Cardiac septum (tissue), 1 donor: Measurements from ENCODE around the gene TDRD12. TPM values are rescaled to one million over a fixed set of nuclear protein-coding genes. Genes with fewer than 3 reads are reported as not detected.
"Not testable (repeated sequence)": the region's sequence is repeated elsewhere in the genome, so short reads cannot be mapped to it uniquely, and the experiment has no call there.

Experiments
- DNase-seq: peaks from one replicate; pipeline ENCODE4 v3.0.0-alpha.2; 2020; ENCODE audit warnings: low spot score
- intact Hi-C: fragments of 100-400 bp; cut with DNase I; formaldehyde crosslinking; loops from one replicate; pipeline ENCODE4 v1.14.0; 2022
- total RNA-seq: library from RNA; stranded (reverse); fragmentation: NEBNext Ultra II Directional; extraction: Animal tissue kit (Norgen Biotek cat#: 25700); gene quantifications from one replicate; pipeline ENCODE4 v1.2.1, GENCODE V29; 2021
- donor health status: DM: no; HTN: no; CAD: no.

The TDRD12 gene
- total RNA-seq, 1 donor from 2014 or later = 0.16 TPM

DNA sequence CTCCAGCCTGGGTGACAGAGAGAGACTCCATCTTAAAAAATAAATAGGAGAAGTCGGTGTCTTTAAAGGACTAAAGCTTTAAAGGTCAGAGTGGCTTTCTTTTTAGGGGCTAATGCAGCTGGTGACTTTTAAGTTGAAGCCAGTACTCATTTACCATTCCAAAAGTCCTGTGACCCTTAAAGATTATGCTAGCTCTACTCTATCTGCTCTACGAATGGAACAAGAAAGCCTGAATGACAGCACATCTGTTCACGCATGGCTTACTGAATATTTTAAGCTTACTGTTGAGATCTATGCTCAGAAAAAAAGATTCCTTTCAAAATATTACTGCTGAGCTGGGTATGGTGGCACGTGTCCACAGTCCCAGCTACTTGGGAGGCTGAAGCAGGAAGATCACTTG, 16.4 kb downstream of the TDRD12 start:
- DNase-seq = no peak
- intact Hi-C loops = no loop called here

- DNase-seq = no peak
- intact Hi-C loops = no loop called here
These were observed 23.5 kb downstream of the TDRD12 start for GRCh38 chr19:32743021-32743420.

- intact Hi-C loops = no loop called here
- DNase-seq = no peak
These were observed 23.9 kb downstream of the TDRD12 start for GRCh38 chr19:32743447-32743846.

DNA sequence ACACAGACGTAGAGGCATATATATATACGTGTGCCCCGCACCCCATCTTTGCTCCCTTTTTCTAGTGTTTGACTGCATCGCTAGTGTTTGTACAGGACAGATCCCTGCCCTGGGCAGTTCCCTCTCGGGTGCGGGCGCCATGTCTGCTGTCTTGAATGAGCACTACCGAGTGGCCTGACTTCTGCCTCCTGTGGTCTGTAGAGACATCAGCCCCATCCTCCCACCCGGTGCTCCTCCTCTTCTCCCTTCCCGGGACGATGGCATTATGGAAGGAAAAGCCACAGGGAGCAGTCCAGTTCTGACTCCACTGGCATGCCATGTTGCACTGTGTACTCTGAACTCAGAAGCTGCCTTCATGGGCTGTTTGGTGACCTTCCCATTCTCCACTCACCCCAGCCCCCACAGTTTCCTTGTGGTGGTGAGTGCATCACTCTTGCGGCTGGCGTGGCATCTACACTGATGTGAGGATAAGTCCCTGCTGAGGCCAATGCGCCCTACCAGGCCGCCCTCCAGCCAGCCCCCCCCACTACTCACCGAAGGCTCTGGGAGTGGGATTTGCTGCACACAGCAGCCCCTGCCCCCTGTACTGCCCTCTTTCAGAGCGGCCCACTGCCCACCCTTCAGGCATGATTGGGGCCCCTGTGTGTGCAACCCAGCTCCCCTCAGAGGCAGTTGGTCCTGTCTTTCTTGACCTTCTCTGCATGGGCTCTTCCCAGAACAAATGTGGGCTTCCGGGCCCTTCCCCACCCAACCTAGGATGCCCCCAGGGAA, 25.2 kb downstream of the TDRD12 start:
- no peak for DNase-seq
- intact Hi-C loops = no loop called here

DNA sequence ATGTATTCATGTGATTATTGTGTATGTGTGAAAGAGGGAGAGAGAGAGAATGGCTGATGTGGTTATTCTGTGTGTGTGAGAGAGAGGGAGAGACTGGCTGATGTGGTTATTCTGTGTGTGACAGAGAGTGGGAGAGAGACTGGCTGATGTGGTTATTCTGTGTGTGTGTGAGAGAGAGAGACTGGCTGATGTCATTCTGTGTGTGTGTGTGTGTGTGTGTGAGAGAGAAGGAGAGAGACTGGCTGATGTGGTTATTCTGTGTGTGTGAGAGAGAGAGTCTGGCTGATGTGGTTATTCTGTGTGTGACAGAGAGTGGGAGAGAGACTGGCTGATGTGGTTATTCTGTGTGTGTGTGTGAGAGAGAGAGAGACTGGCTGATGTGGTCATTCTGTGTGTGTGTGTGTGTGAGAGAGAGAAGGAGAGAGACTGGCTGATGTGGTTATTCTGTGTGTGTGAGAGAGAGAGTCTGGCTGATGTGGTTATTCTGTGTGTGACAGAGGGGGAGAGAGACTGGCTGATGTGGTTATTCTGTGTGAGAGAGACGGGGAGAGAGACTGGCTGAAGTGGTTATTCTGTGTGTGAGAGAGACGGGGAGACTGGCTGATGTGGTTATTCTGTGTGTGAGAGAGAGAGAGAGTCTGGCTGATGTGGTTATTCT, 26.2 kb downstream of the TDRD12 start:
- DNase-seq, intact Hi-C loops: not testable (repeated sequence)

DNA sequence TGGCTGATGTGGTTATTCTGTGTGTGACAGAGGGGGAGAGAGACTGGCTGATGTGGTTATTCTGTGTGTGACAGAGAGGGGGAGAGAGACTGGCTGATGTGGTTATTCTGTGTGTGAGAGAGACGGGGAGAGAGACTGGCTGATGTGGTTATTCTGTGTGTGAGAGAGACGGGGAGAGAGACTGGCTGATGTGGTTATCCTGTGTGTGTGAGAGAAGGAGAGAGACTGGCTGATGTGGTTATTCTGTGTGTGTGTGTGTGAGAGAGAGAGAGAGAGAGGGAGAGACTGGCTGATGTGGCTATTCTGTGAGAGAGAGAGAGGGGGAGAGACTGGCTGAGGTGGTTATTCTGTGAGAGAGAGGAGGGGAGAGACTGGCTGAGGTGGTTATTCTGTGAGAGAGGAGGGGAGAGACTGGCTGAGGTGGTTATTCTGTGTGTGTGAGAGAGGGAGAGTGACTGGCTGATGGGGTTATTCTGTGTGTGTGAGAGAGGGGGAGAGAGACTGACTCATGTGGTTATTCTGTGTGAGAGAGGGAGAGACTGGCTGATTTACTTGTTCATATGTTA, 27.1 kb downstream of the TDRD12 start:
- intact Hi-C loops, DNase-seq: not testable (repeated sequence)

DNA sequence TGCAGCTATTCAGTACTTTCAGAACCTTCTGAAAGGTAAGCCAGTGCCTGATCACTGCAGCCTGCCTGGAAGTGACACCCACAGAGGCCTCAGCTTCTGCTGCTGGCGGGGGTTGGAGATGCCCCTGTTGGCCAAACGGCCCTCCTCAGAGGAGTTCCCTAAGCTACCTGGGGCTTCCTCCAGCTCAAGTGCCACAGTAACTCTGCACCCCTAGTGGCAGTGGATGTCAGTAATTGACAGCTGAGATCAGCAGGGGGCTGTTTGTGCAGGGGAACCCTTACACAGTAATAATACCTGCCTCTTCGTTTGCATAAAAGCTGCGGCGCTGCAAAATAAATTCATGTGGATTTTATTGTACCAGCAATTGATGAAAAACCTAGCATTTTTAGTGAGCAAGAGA, 28.9 kb downstream of the TDRD12 start:
- DNase-seq = no peak
- intact Hi-C loops = no loop called here

GRCh38 chr19:32748948-32749347, 29.4 kb downstream of the TDRD12 start:
- DNase-seq = no peak
- intact Hi-C loops = no loop called here

- intact Hi-C loops = no loop called here
- no peak for DNase-seq
These were observed 29.8 kb downstream of the TDRD12 start for GRCh38 chr19:32749361-32749760.

DNA sequence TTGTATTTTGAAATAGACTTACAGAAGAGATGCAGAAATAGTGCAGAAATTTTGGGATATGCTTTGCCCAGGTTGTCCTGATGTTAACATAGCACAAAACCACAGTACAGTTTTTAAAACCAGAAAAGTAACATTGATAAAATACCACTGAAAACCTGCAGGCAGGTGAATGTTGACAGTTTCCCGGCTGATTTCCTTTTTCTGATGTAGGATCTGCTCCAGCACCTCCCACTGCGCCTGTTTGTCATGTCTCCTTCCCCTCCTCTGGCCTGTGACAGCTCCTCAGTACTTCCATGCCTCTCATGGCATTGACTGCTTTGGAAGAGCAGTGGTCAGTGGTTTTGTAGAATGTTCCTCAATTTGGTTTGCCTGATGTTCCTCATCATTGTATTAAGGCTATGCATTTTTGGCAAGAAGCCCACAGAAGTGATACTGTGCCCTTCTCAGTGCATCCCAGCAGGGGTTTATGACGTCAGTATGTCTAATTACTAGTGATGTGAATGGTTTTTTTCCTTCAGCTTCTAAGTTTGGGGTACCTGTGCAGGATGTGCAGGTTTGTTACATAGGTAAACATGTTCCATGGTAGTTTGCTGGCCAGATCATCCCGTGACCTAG, 31.0 kb downstream of the TDRD12 start:
- intact Hi-C loops = no loop called here
- DNase-seq = no peak

DNA sequence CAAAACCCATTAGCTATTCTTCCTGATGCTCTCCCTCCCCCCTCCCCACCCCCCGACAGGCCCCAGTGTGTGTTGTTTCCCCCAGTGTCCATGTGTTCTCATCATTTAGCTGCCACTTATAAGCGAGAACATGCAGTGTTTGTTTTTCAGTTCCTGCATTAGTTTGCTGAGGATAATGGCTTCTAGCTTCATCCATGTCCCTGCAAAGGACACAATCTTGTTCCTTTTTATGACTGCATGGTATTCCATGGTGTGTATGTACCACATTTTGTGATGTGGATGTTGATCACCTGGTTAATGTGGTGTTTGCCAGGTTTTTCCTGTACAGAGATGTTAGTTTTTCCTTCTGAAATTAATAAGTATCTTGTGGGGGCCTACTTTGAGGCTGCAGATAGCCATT, 31.5 kb downstream of the TDRD12 start:
- intact Hi-C loops = no loop called here
- no peak for DNase-seq

GRCh38 chr19:32757189-32757588, 37.6 kb downstream of the TDRD12 start:
- intact Hi-C loops = no loop called here
- DNase-seq = no peak

DNA sequence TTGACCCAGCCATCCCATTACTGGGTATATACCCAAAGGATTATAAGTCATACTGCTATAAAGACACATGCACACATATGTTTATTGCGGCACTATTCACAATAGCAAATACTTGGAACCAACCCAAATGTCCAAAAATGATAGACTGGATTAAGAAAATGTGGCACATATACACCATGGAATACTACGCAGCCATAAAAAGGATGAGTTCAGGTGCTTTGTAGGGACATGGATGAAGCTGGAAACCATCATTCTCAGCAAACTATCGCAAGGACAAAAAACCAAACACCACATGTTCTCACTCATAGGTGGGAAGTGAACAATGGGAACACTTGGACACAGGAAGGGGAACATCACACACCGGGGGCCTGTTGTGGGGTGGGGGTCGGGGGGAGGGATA, 45.8 kb downstream of the TDRD12 start:
- intact Hi-C loops, DNase-seq: not testable (repeated sequence)

GRCh38 chr19:32767951-32768679, 48.5 kb downstream of the TDRD12 start:
- no peak for DNase-seq
- intact Hi-C loops = no loop called here

DNA sequence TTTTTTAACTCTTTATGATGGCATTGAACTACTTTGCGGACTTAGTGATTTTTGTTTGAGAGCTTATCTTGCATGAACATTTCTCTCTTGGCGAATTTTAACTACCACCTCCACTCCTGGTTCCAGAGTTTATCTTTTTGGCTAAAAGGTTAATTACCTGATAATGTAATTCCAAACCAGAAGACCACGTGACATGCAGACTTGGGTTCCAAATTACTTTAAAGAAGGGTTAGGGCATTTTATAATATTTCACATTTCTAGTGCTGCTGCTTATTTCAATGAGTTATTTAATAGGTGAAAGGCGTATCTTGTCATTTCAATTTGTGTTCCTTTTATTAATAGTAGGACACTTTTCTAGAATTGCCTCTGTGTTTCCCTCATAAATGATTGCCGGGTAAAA, 52.0 kb downstream of the TDRD12 start:
- intact Hi-C loops = no loop called here
- DNase-seq = no peak

GRCh38 chr19:32773126-32773525, 53.6 kb downstream of the TDRD12 start:
- no peak for DNase-seq
- intact Hi-C loops = no loop called here

DNA sequence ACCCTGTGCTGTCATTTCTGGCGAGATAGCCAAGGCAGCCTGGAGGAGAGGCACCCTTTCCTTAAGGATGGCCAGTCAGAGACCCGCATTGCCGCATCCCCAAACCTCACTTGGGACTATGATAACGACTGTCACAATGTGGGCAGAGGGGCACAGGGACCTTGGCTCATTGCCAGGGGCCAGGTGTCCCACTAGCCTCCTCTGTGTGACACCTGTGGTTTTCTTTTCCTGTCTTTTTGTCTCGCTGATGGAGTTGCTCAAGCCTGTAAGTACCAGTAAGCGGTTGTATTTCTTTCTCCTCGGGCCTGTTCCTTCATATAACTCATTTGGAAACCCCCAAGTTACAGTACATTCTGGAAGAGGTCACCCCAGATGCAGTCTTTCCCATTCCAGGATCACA, 59.5 kb downstream of the TDRD12 start:
- DNase-seq = no peak
- intact Hi-C loops = no loop called here

- intact Hi-C loops = no loop called here
- no peak for DNase-seq
These were observed 61.7 kb downstream of the TDRD12 start for GRCh38 chr19:32781280-32781679.

DNA sequence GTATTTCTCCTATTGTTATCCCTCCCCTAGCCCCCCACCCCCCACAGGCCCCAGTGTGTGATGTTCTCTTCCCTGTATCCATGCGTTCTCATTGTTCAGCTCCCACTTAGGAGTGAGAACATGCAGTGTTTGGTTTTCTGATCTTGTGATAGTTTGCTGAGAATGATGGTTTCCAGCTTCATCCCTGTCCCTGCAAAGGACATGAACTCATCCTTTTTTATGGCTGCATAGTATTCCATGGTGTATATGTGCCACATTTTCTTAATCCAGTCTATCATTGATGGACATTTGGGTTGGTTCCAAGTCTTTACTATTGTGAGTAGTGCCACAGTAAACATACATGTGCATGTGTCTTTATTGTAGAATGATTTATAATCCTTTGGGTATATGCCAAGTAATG, 62.5 kb downstream of the TDRD12 start:
- intact Hi-C loops, DNase-seq: not testable (repeated sequence)
